HG03280 (cell line): Measurements from ENCODE around the gene MALRD1.
"Not testable (repeated sequence)": the region's sequence is repeated elsewhere in the genome, so short reads cannot be mapped to it uniquely, and the experiment has no call there.

Source experiments
- ATAC-seq: cut with Tn5 transposase; IDR thresholded peaks from one replicate; pipeline ENCODE4 v1.9.1; 2021; ENCODE audit warnings: mild to moderate bottlenecking, moderate library complexity; ENCODE audit not compliant: unreplicated experiment

Gene MALRD1

DNA sequence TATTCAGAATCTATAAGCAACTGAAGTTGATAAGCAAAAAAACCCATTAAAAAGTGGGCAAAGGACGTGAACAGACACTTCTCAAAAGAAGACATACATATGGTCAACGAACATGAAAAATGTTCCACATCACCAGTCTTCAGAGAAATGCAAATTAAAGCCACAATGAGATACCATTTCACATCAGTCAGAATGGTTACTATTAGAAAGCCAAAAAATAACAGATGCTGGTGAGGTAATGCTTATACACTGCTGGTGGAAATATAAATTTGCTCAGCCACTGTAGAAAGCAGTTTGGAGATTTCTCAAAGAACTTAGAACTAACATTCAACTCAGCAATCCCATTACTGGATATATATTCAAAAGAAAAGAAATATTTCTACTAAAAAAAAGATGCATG is 434.8 kb downstream of the MALRD1 start:
- no peak for ATAC-seq

DNA sequence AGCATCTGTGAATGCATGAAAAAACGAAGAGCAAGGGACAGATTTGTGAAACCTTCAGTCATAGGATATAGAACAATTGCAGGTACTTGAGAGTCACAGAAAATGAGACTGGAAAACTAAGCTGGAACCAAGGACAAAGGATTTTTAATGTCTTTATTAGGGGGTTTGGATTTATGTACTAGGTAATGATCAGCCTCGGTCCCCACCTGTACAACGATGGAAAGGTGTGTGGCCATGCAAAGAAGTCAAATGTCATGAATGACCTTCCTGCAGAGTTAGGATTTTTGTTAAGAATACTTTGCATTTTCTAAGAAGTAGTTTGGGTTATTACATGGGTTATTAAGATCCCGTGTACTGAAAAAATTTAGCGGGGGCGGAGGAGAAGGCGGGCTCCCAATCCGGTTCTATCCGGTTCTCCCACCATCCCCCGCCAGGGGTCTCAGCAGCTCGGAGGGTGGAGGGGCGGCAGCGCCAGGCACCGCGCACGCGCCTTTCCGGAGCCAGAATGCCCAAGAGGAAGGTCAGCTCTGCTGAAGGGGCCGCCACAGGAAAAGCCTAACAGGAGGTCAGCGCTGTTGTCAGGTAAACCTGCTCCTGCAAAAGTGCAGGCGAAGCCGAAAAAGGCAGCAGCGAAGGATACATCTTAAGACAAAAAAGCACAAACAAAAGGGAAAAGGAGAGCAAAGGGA is 440.1 kb downstream of the MALRD1 start:
- no peak for ATAC-seq

DNA sequence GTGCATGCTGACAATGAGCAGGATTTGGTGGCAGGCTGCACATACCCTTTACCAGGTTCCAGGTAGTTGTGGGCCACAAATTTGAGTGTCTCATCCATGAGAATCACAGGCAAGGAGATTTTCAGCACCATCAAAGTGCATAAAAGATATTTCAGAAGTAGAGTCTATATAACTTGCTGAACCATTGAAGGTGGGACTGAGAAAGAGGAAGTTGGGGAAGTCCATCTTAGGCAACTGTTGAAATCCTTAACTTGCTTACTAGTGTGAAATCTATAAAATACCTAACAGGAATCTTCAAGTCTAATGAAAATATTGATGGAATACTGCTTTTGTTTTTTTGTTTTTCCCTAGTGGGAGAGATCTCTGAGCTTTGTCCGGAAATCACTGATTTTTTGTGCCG is 442.6 kb downstream of the MALRD1 start:
- no peak for ATAC-seq

DNA sequence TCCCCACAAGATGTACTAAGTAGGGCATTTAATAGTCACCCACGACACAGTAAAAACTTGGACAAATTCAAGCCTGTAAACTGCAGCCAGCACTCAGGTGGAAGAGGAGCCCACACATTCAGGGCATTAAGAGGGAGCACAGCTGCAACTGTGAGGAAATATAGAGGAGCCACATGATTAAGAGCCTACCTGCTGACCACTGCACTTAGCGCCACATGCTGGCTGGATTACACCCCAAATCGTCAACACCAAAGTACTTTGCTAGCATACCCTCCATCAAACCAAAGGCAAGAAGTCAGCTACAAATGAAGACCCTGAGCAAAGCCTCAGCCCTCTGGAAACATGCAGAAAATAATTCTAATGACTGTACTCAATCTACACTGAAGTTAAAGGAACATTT is 445.3 kb downstream of the MALRD1 start:
- no peak for ATAC-seq

DNA sequence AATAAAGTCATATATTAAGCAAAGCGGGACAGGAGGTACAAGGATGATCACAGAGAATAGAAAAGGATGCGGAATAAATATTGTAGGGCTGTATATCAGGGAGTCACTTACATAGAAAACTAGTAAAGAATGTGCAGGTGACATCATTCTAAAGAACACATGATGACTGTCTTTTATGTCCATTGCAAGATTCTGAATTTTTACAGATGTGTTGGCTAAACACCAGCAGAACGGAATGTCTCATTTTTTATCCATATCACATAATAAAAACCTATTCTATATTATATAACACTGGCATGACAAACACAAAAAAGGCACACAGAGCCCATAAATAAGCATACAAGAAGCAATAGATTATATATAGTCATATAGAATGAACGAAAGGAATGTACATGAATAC is 448.4 kb downstream of the MALRD1 start:
- no peak for ATAC-seq

DNA sequence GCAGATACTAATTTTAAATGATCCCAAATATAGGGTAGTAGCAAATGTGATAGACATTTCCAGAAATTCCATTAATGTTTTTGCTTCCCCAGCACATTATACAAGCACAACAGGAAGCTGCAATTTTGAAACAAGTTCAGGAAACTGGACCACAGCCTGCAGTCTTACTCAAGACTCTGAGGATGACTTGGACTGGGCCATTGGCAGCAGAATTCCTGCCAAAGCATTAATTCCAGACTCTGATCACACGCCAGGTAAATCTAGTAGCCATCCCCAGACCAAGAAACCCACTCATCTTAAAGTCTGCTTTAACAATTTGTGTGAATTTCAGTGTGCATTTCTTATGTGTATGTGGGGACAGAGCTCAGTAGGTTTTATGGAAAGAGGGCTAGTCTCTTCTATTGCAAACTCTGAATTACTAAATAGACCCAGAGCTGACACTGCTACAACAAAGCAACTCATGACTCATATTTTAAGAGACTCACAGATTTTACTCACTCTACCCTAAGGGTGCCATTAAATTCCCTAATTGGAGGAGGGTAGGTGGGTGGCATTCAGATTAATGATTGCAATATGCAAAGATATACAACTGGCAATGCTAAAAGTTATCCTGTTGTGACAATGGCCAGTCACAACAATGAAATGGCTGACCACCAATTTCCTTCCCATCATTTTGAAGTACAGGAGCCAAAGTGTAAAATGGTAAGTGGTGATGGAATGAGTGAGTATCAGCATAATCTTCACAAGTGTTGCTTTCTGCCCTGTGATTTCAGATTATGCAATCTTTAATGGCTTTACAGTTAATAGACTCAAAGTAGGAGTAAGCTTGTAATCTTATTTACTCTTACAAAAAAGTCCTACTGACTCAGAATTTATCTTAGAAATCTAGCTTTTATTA is 450.0 kb downstream of the MALRD1 start:
- no peak for ATAC-seq

DNA sequence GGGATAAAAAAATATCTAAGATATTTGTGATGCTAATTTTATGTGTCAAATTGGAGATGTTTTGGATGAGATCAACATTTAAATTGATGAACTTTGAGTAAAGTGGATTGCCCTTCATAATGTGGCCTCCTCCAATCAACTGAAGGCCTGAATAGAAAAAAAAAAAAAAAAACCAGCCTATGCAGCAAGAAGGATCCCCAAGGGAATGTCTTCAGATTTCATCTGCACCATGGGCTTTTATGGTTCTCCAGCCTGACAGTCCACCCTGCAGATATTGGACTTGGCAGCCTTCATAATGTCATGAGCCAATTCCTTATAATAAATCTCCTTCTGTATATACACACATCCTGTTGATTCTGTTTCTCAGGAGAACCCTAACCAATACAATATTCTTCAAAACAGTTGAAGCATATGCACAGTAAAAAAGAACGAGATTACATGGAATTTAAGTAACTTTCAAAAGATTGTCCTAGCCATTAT is 450.7 kb downstream of the MALRD1 start:
- ATAC-seq: no peak

DNA sequence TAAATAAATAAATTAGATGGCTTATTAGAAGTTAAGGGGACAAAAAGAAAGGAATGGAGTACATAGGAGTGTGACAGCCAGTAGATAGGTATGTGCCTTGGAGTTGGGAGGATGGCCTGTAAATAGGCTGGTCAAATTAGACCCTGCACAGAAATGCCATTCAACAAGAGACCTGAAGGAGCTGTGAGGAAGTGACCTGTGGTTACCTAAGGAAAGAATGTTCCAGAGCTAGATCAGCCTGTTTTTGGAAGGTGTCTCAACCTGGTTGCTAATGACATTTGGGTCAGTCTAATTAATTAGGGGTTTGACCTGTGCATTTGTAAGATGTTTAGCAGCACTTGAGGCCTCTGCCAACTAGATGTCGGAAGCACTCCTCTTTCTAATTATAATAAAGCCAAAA is 452.4 kb downstream of the MALRD1 start:
- ATAC-seq: no peak

DNA sequence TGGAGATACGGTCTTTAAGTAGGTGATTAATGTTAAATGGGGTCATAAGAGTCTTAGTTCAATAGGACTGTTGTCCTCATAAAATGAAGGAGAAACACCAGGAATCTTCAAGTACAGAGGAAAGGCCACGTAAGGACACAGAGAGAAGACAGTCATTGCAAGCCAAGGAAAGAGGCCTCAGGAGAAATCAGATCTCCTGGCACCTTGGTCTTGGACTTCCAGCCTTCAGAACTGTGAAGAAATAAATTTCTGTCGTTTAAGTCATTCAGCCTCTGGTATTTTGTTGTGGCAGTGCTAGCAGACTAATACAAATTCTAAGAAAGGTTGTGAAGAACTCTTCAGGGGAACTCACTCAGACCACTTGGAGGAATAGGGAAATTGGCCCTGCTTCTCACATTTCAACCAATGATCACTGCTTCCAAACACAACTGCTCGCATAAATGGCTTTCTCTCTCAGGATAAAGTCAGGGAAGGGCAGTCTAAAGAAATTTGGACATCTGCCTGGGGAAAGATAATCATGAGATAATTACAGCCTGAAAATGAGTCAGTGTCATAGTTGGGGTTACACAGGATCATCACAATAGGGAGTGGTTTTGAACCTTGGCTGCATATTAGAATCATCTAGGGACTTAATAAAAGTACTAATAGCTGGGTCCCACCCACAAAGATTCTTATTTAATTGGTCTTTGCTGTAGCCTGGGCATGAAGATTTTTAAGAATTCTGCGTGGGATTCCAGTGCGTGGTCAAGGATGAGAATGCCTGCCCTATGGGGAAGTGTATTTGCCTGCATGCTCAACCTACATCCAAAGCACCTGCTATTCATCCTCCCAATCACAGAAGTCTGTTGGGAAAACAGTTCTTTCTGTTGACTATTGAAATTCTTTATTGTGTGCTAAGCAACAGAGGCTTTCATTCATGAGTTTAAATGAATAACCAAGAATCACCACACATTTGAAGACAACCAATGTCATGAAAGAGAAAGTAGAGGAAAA is 457.0 kb downstream of the MALRD1 start:
- ATAC-seq: no peak

DNA sequence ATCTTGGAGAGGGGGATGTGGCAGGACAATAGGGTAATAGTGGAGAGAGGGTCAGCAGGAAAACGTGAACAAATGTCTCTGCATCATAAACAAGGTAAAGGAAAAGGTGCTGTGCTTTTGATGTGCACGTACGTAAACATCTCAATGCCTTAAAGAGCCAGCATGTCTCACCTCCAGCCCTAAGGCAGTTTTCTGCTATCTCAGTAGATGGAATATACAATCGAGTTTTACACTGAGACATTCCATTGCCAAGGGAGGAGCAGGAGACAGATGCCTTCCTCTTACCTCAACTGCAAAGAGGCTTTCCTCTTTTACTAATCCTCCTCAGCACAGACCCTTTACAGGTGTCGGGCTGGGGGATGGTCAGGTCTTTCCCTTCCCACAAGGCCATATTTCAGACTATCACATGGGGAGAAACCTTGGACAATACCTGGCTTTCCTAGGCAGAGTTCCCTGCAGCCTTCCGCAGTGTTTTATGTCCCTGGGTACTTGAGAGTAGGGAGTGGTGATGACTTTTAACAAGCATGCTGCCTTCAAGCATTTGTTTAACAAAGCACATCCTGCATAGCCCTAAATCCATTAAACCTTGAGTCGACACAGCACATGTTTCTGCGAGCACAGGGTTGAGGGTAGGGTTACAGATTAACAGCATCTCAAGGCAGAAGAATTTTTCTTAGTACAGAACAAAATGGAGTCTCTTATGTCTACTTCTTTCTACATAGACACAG is 461.6 kb downstream of the MALRD1 start:
- ATAC-seq: not testable (repeated sequence)

DNA sequence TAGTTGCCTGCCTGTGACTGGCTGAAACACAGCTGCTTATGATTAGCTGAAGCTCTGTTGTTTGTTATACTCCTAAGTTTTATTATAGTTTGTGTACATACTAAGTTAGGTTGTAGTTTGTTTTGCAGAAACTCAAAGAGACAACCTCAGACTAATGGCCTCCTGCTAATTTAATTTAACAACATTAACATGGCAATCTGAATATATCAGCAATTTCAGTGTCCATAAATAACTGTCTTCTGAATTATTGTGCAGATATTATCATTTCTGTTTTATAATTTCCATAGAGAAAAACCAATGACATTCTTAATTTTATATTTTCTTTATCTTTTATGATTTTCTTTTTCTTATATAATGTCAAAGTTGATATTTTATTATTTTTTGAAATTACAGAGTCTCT is 469.5 kb downstream of the MALRD1 start:
- no peak for ATAC-seq

DNA sequence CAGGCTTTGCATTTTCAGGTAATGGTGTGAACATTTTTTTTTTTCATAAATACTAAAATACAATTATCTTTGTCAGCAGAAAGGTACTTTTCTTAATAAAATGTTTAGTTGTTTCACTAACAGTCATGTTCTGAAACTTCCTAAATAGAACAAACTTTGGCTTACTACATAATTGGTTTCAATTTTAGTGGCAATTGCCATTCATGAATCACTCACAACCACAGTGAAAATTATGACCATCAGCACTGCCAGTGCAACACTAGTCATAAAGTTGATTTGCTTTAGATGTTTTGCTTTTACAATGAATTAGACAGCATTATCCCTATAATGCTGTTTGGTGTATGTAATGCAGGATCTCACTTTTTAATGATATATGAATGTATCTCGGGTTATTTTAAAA is 470.0 kb downstream of the MALRD1 start:
- ATAC-seq: no peak

DNA sequence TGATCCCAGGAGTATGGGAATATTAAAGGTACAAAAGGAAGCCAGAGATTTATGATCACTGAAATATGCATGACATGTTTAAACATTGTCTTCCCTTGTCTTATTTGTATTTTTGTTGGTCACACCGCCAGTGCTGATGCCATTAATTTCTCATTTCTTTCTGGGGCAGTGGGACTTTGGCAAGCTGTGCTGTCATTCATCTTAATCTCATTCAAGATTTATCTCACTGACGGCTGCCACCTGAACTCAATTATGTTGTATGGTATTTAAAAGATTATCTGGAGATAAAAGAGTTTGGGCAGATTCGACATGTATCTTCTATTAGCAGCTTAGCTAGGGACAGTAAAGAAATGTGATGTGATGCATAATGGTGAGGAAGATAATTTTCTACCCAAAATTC is 482.7 kb downstream of the MALRD1 start:
- ATAC-seq: no peak

DNA sequence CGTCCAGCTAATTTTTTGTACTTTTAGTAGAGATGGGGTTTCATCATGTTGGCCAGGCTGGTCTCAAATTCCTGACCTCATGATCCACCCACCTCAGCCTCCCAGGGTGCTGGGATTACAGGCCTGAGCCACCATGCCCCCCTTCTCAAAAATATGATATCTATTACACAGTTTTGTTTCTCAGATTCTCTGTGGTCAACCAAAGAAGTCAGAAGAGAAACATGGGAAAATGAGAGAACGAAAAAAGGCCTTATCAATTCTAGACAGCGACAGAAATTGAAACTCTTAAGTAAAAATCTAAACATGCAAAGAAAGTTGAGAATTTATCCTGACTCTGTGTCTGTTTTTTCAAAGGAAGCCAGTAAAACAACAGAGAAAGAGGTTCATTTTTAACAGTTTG is 483.8 kb downstream of the MALRD1 start:
- ATAC-seq: no peak

DNA sequence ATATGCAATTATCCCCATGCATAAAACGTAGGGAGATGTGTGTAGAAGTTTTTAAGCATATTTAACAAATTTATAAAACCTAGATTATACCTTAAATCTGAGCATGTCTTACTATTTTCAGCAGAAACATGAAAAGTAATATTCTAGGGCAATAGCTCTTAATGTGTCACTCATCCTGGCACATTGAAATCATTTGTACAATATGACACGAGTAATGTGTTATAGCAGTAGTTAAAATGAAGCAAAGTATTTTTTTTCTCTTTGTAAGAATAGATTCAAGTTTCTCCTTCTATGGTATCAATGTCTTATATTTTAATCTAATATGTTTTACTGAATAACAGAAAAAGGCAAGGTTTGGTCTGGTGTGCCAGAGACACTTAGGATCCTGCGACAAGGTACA is 492.7 kb downstream of the MALRD1 start:
- ATAC-seq: no peak

DNA sequence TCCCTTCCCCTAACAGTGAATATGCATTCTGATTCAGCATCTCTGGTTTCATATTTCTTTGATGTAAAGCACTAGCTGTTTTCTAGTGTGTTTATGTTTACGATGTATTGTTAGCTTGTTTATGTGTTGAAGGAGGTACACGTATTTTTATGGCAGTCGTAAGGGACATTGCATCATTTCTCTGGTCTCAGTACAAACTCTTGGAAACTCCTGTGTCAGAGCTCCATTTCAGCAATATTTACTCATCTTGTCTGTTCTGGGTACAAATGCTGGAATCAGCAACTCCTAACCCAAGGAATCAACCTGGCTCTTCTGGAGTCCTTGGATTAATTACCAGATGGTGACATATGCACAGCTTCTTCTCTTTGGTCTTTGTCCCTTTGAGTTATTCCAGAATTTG is 497.6 kb downstream of the MALRD1 start:
- no peak for ATAC-seq

DNA sequence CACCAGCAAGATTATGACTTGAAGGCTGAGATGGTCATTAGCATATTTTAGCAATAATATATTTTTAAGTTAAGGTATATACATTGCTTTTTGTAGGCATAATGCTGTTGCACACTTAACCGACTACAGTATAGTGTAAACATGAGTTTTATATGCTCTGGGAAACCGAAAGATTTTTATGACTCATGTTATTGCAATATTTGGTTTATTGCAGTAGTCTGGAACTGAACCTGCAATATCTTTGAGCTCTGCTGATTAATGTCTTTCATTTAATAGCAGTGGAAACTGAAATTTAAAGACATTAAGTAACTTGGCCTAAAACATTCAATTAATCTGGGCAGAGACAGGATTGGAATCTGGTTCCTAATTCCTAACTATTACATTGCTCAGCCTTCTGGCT is 500.9 kb downstream of the MALRD1 start:
- no peak for ATAC-seq

DNA sequence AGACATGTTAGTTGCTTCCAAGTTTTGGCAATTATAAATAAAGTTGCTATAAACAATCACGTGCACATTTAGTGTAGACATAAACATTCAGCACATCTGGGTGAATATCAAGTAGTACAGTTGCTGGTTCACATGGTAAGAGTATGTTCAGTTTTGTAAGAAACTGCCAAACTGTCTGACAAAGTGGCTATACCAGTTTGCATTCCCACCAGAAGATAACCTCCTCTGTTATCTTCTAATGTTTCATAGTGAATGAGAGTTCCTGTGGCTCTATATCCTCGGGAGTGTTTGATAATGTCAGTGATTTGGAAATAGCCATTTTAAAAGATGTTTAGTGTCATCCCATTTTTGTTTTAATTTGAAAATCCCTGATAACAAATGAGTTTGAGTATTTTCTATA is 508.1 kb downstream of the MALRD1 start:
- no peak for ATAC-seq

DNA sequence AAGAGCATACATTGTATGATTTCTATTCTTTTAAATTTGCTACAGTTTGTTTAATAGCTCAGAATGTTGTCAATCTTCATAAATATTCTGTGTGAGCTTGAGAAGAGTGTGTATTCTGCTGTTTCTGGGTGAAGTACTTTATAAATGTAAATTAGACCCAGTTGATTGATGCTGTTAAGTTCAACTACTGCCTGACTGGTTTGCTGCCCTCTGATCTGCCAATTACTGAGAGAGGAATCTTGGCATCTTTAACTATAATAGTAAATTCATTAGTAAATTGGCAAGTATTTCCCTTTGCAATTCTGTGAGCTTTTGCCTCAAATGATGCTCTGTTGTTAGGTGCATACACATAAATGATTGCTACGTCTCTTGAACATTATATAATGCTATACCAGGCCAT is 512.6 kb downstream of the MALRD1 start:
- no peak for ATAC-seq

DNA sequence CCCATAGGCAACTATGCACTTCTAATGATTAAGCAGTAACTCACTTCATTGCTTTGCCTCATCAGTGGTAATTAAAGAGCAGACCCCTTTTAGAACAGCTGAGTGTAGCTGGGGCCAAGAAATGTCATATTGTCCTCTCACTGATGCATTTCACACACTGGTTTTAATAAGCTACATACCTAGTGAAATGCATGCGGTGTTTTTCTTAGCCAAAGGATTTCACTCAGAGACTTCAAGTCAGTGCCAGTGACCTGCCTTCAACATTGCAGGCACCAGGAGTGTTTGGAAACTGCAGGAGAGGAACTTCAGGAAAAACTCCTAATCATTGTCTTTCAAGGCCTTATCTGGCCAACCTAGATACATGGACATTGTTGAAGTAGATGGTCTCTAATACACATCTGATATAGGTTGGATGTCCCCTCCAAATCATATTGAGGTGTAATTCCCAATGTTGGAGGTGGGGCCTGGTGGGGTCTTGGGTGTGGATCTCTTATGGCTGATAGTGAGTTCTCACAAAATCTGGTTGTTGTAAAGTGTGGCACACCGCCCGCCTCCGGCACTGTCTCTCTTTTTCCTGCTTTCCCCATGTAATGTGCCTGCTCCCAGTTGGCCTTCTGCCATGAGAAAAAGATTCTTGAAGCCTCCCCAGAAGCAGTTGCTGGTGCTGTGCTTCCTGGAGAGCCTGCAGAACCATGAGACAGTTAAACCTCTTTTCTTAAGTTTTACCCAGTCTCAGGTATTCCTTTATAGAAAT is 515.0 kb downstream of the MALRD1 start:
- no peak for ATAC-seq
